A549 (cell line): ENCODE data around the gene SH2D3A. TPM values are rescaled to one million over a fixed set of nuclear protein-coding genes. Genes with fewer than 3 reads are reported as not detected.

Experiments used
- ATAC-seq, 2 experiments: fragments of 200-7000 bp in 1 of 2; fragments of >200 bp in 1 of 2; cut with Nextera tagmentation in 1 of 2; cut with Tn5 transposase in 1 of 2; 3 replicates each; pipeline versions ENCODE4 v1.8.0 to v1.9.1; 2018 to 2020; ENCODE audit warnings: mild to moderate bottlenecking in 1 of 2, moderate library complexity in 1 of 2
- CTCF ChIA-PET: fragments of 300-600 bp; sonication (Branson Sonifier 250); formaldehyde crosslinking; extraction: SDS; loops from one replicate; lab custom pipeline; 2021; ENCODE audit warnings: antibody characterized with exemption, inconsistent platforms; lab: Yijun Ruan, JAX
- POLR2A ChIA-PET: fragments of 350-600 bp; formaldehyde crosslinking; extraction: SDS; loops from one replicate; lab custom pipeline; 2021; ENCODE audit warnings: antibody characterized with exemption, inconsistent platforms; lab: Yijun Ruan, JAX
- DNase-seq, 2 experiments: peaks; one replicate each; pipeline versions ENCODE4 v3.0.0 to v3.0.0-alpha.2; 2011 to 2016; ENCODE audit warnings: low read depth in 1 of 2, low spot score in 1 of 2
- FAIRE-seq: peaks from 2 replicates; lab custom pipeline; 2011; peaks lifted over from hg19 to GRCh38; lab: Jason Lieb, UNC
- H3K27ac ChIP-seq, 2 experiments: fragments of >200 bp; sonication (Bioruptor Twin); formaldehyde crosslinking; 3 replicates each; pipeline ENCODE4 v1.5.1; 2016 to 2017
- H3K4me1 ChIP-seq: fragments of >200 bp; sonication (Bioruptor Twin); formaldehyde crosslinking; 3 replicates; pipeline ENCODE4 v1.6.1; 2016
- H3K4me2 ChIP-seq: fragments of >200 bp; sonication (Bioruptor Twin); formaldehyde crosslinking; 3 replicates; pipeline ENCODE4 v1.6.1; 2016
- H3K4me3 ChIP-seq: fragments of >200 bp; sonication (Bioruptor Twin); formaldehyde crosslinking; 3 replicates; pipeline ENCODE4 v1.5.1; 2016
- H3K9me3 ChIP-seq: fragments of >200 bp; sonication (Bioruptor Twin); formaldehyde crosslinking; 3 replicates; pipeline ENCODE4 v1.6.1; 2016
- BHLHE40 ChIP-seq: IDR thresholded peaks from 2 replicates; pipeline ENCODE4 v1.6.1; 2012; ENCODE audit warnings: low read depth, low read length, inconsistent platforms
- CBX2 ChIP-seq: fragments of 200-600 bp; sonication (generic); IDR thresholded peaks from 2 replicates; pipeline ENCODE4 v1.6.1; 2016; ENCODE audit warnings: low read depth, mild to moderate bottlenecking, borderline replicate concordance
- CHD2 ChIP-seq: fragments of 150-350 bp; IDR thresholded peaks from 2 replicates; pipeline ENCODE4 v1.6.1; 2014; ENCODE audit warnings: low read length; ENCODE audit not compliant: partially characterized antibody
- EHMT2 ChIP-seq: fragments of 200-600 bp; sonication (generic); IDR thresholded peaks from 2 replicates; pipeline ENCODE4 v1.6.1; 2016; ENCODE audit warnings: antibody characterized with exemption, low read depth, mild to moderate bottlenecking, moderate library complexity
- FOSB ChIP-seq: fragments of 250-450 bp; sonication (Bioruptor Pico); IDR thresholded peaks from 2 replicates; pipeline ENCODE4 v1.5.0; 2020; ENCODE audit warnings: mild to moderate bottlenecking, moderate library complexity
- FOSL2 ChIP-seq, 2 experiments: fragments of 450-650 bp in 1 of 2; fragments of >200 bp in 1 of 2; sonication (Bioruptor Twin) in 1 of 2; formaldehyde crosslinking; IDR thresholded peaks; 2 replicates each; pipeline versions ENCODE4 v1.5.0 to v1.6.1; 2016 to 2020; ENCODE audit warnings: mild to moderate bottlenecking in 1 of 2, moderate library complexity in 1 of 2
- FOXS1 ChIP-seq: fragments of 250-450 bp; sonication (Bioruptor Pico); IDR thresholded peaks from 2 replicates; pipeline ENCODE4 v1.5.0; 2020; ENCODE audit warnings: mild to moderate bottlenecking, moderate library complexity
- JUNB ChIP-seq: fragments of >200 bp; sonication (Bioruptor Twin); formaldehyde crosslinking; IDR thresholded peaks from 2 replicates; pipeline ENCODE4 v1.6.1; 2016
- KDM5A ChIP-seq: fragments of 200-600 bp; sonication (generic); IDR thresholded peaks from 2 replicates; pipeline ENCODE4 v1.6.1; 2016; ENCODE audit warnings: antibody characterized with exemption, mild to moderate bottlenecking
- NFE2L2 ChIP-seq: fragments of 150-350 bp; conservative IDR thresholded peaks from 2 replicates; pipeline ENCODE4 v1.6.1; 2014; ENCODE audit warnings: low read length
- NPAS2 ChIP-seq: fragments of 250-450 bp; sonication (Bioruptor Pico); IDR thresholded peaks from 2 replicates; pipeline ENCODE4 v1.8.0; 2022; ENCODE audit warnings: mild to moderate bottlenecking, moderate library complexity, borderline replicate concordance
- POLR2AphosphoS2 ChIP-seq: conservative IDR thresholded peaks from 2 replicates; pipeline ENCODE4 v1.6.1; 2012; ENCODE audit warnings: low read length, improper control_type of control experiment, inconsistent platforms
- RAD21 ChIP-seq, 2 experiments: fragments of >200 bp in 1 of 2; sonication (Bioruptor Twin) in 1 of 2; formaldehyde crosslinking in 1 of 2; IDR thresholded peaks in 1 of 2; conservative IDR thresholded peaks in 1 of 2; 2 replicates in 1 of 2; 3 replicates in 1 of 2; pipeline ENCODE4 v1.6.1; 2012 to 2018; ENCODE audit warnings: inconsistent platforms in 1 of 2
- RNF2 ChIP-seq: fragments of 200-600 bp; sonication (generic); IDR thresholded peaks from 2 replicates; pipeline ENCODE4 v1.6.1; 2016; ENCODE audit warnings: low read depth, mild to moderate bottlenecking, antibody characterized with exemption, moderate library complexity, borderline replicate concordance
- SREBF2 ChIP-seq: fragments of 450-650 bp; IDR thresholded peaks from 2 replicates; pipeline ENCODE4 v1.6.1; 2014; ENCODE audit warnings: mild to moderate bottlenecking, moderate library complexity
- ZC3H11A ChIP-seq: fragments of 450-650 bp; IDR thresholded peaks from 2 replicates; pipeline ENCODE4 v1.6.1; 2014; ENCODE audit warnings: antibody characterized with exemption, mild to moderate bottlenecking
- ZNF302 ChIP-seq: fragments of 250-450 bp; sonication (Bioruptor Pico); IDR thresholded peaks from 2 replicates; pipeline ENCODE4 v1.9.0; 2021; ENCODE audit warnings: inconsistent platforms, mild to moderate bottlenecking, moderate library complexity
- WGBS: methylation state at CpG from one replicate; pipeline ENCODE4 v1.1.6; 2017; ENCODE audit errors: missing lambda C conversion rate; 5-methylcytosine and 5-hydroxymethylcytosine counted together
- polyA plus RNA-seq, 4 experiments: library from polyadenylated mRNA; depleted of rRNA in 3 of 4; stranded (reverse); fragments of >200 nt; fragmentation: RNase III in 1 of 4; extraction: RNeasy Plus Mini Kit Qiagen cat#74134 plus additional on column Dnase treatment in 1 of 4; gene quantifications; 2 replicates in 3 of 4; 3 replicates in 1 of 4; pipeline ENCODE4 v1.2.3, GENCODE V29; 2011 to 2017
- TF ChIP-seq, protein P1 (sequence below): fragments of 450-650 bp; IDR thresholded peaks from 2 replicates; pipeline ENCODE4 v1.6.1; 2014; ENCODE audit warnings: antibody characterized with exemption
- TF ChIP-seq, protein P2 (sequence below): IDR thresholded peaks from 2 replicates; pipeline ENCODE4 v1.6.1; 2012; ENCODE audit warnings: low read depth, borderline replicate concordance
- TF ChIP-seq, protein P3 (sequence below): fragments of >200 bp; sonication (Bioruptor Twin); formaldehyde crosslinking; IDR thresholded peaks from 2 replicates; pipeline ENCODE4 v1.6.1; 2016

SH2D3A gene
- polyA plus RNA-seq, 2 of the 4 experiments (the other 2 are of a cell fraction): 6.7 to 10.0 TPM

DNA sequence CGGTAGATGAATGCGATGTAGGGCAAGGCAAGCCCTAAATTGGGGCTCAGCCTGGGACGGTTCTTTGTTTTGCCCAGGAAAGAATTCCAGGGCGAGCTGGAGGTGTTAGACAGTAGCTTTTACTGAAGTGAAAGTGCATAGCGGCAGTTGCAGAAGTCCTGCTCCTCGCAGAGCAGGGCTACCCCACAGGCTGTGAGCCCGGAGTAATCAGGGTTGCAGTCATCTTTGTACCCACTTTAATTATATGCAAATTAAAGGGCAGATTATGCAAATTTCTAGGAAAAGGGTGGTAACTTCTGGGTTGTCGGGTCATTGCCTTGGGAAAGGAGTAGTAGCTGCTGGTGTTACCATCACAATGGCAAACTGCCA, 35.8 kb upstream of the SH2D3A start:
- CTCF ChIA-PET: interaction anchor here (0.8 to 2.1 kb wide), 9 partner anchors 8 to 286 kb away, joined by 3 to 13 read pairs (median 4); partner anchors contain the start of genes GPR108 and VAV1
- no peak for FAIRE-seq

GRCh38 chr19:6802336-6803035, 35.3 kb upstream of the SH2D3A start:
- DNase-seq (peak; percentile 25 to 79), FAIRE-seq (no peak), ATAC-seq (peak; percentile 31; a peak in 4 of 6 replicates)
- TF ChIP-seq RNF2 (no peak), FOSL2 (IDR thresholded peaks at IDR 0.05) (no peak), FOSL2 (CRISPR knock-in tag; IDR thresholded peaks at IDR 0.05) (peak; percentile 65), RAD21 (conservative IDR thresholded peaks at IDR 0.05 in 1 of 2, IDR thresholded peaks at IDR 0.05 in 1 of 2) (0 out of 5 replicates have a peak, but pooled peaks of 1 of the 2 experiments have one; percentile 6)
- TF ChIP-seq, protein P1, sequence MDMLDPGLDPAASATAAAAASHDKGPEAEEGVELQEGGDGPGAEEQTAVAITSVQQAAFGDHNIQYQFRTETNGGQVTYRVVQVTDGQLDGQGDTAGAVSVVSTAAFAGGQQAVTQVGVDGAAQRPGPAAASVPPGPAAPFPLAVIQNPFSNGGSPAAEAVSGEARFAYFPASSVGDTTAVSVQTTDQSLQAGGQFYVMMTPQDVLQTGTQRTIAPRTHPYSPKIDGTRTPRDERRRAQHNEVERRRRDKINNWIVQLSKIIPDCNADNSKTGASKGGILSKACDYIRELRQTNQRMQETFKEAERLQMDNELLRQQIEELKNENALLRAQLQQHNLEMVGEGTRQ: peak; percentile 80
- H3K9me3 ChIP-seq: no peaks in the 10 kb centered on the region
- peak overlapping the region; percentile 92 for H3K4me2 ChIP-seq
- 24% methylated on average over 8 of the region's 9 CpGs for WGBS
- H3K4me3 ChIP-seq: peak overlapping the region; percentile 44; the same call in 1 of the 3 replicates
- H3K4me1 ChIP-seq: peaks cover 24% of the 10 kb centered on the region
- ChIA-PET POLR2A (interaction anchor here (0.6 to 3.3 kb wide), 4 partner anchors 26 to 66 kb away, joined by 3 to 19 read pairs (median 3); no protein-coding TSS in a partner anchor), CTCF (interaction anchor here (0.9 to 1.2 kb wide), 5 partner anchors 9 to 64 kb away, joined by 3 to 10 read pairs (median 4); partner anchors contain the start of genes GPR108 and VAV1)
- H3K27ac ChIP-seq: peak overlapping the region; percentile 92 to 100

More for the DNA sequence above, 35.8 kb upstream of the SH2D3A start:
- Histone ChIP-seq H3K9me3 (no peaks in the 10 kb centered on the region), H3K4me3 (no peak overlapping the region), H3K4me1 (peaks cover 24% of the 10 kb centered on the region), H3K27ac (peak overlapping the region; percentile 92 to 100), H3K4me2 (peak overlapping the region; percentile 92; the same call in 2 of the 3 replicates)
- no peak for DNase-seq
- TF ChIP-seq ZNF302 (CRISPR knock-in tag) (no peak), CHD2 (no peak), POLR2AphosphoS2 (no peak), SREBF2 (no peak), CBX2 (no peak), NPAS2 (no peak), EHMT2 (no peak), NFE2L2 (no peak), RNF2 (no peak), KDM5A (no peak), FOXS1 (no peak), BHLHE40 (no peak), ZC3H11A (no peak), FOSB (CRISPR knock-in tag) (no peak), JUNB (no peak)
- TF ChIP-seq, protein P2, sequence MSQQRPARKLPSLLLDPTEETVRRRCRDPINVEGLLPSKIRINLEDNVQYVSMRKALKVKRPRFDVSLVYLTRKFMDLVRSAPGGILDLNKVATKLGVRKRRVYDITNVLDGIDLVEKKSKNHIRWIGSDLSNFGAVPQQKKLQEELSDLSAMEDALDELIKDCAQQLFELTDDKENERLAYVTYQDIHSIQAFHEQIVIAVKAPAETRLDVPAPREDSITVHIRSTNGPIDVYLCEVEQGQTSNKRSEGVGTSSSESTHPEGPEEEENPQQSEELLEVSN: no peak
- TF ChIP-seq, protein P3, sequence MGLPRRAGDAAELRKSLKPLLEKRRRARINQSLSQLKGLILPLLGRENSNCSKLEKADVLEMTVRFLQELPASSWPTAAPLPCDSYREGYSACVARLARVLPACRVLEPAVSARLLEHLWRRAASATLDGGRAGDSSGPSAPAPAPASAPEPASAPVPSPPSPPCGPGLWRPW: no peak
- TF ChIP-seq, protein P1: no peak
- no peak for ATAC-seq
- 95% methylated on average over 8 of the region's 8 CpGs for WGBS
- POLR2A ChIA-PET: interaction anchor here (0.6 to 3.3 kb wide), 4 partner anchors 25 to 67 kb away, joined by 3 to 19 read pairs (median 3); no protein-coding TSS in a partner anchor
